CD4-positive, alpha-beta T cell treated with Interleukin-1 beta for 1 hour (primary cell): ENCODE measurements around the gene PNKD.
A peak's percentile ranks its signal among the peaks of the same experiment; 100 is the strongest.

Experiments used
- DNase-seq, 2 donors: peaks; one replicate each; pipeline ENCODE4 v3.0.0-alpha.2; 2020 to 2022

PNKD gene

DNA sequence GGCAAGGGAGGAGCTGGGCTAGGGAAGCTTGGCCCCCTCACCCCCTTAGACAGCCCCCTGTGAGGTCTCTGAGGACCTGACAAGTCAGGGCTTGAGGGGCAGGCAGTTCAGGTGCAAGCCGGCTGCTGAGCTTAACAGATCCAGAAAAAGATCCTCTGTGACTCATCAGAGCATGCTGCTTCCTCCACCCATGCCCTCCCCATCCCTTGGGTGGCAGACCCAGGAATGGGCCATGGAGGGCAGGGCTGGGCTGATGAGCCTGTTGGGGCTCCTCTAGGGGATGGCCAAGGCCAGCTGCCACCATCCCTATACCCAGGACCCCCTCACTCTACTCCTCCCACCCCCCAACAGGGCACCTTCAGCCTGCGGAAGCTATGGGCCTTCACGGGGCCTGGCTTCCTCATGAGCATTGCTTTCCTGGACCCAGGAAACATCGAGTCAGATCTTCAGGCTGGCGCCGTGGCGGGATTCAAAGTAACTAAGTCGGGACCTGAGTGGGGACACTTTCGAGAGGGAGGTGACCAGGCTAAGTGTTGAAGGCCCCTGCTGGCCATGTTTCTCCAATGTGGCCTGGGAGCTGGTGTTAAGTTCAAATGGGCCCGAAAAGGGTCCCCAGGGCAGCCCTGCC, 113.7 kb downstream of the PNKD start:
- peak in 1 of 2 donors; percentile 35 for DNase-seq

GRCh38 chr2:218384975-218385374, 114.7 kb downstream of the PNKD start:
- no peak for DNase-seq

GRCh38 chr2:218386505-218387368, 116.4 kb downstream of the PNKD start:
- no peak for DNase-seq

DNA sequence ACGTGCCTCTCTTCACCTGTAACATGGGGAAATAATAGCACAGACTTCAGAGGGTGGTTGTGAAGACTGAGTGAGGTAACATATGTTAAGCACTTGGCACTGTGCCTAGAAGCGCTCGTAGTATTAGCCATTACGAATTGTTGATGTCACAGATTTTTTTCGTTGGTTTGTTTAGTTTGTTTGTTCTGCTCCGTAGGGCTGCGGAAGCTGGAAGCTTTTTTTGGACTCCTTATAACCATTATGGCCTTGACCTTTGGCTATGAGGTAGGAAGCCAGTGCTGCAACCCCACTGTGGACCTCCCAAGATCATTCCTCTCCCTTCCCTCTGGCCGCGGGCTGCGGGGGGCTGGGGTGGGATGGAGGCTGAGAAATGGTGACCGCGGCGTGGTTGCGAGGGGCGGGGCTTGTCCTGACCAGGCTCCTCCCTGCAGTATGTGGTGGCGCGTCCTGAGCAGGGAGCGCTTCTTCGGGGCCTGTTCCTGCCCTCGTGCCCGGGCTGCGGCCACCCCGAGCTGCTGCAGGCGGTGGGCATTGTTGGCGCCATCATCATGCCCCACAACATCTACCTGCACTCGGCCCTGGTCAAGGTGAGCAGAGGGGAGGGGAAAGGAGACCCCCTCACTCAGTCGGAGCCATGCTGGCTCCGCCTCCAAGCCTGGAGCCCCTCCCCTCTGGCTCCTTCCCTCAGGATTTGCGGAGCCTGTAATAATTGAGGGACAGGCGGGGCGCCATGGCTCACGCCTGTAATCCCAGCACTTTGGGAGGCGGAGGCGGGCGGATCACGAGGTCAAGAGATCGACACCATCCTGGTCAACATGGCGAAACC, 117.3 kb downstream of the PNKD start:
- peak in 1 of 2 donors; percentile 48 for DNase-seq

DNA sequence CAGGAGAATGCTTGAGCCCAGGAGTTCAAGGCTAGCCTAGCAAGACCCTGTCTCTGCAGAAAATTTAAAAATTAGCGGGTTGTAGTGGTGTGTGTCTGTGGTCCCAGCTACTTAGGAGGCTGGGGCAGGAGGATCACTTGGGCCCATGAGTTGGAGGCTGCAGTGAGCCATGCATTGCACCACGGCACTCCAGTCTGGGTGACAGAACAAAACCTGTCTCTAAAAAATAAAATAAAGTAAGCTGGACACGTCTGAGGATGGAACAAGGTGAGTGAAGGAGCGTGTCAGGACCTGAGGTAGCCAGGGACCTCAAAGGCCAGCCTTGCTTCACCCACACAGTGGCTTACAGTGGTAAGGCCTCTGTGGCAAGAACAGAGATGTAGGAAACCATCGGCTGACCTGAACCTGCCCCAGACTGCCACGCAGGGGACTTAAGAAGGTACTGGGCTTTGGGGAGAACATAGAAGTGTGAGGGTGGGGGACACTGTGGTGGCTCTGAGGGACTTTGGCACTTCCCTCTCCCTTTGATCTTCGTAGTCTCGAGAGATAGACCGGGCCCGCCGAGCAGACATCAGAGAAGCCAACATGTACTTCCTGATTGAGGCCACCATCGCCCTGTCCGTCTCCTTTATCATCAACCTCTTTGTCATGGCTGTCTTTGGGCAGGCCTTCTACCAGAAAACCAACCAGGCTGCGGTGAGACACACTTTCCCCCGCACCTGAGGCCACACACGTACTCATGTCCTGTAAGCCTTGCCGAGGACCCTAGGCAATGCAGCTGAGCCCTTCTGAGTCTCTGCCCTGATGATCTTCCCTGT, 119.2 kb downstream of the PNKD start:
- no peak for DNase-seq

- no peak for DNase-seq
Measured at GRCh38 chr2:218391202-218391601, 120.9 kb downstream of the PNKD start.

DNA sequence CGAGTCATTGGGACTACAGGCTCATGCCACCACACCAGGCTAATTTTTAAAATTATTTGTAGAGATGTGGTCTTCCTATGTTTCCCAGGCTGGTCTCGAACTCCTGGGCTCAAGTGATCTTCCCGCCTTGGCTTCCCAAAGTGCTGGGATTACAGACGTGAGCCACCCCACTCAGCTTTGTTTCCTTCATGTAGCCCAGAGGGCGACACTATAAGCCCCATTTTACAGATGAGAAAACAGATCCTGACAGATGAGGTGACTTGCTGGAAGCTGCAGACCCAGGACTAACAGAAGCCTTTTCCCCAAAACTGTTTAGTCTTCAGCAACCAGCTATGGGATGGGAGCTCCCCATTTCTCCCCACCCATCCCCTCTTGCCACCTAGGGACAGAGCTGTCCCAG, 122.1 kb downstream of the PNKD start:
- DNase-seq, result no peak

DNA sequence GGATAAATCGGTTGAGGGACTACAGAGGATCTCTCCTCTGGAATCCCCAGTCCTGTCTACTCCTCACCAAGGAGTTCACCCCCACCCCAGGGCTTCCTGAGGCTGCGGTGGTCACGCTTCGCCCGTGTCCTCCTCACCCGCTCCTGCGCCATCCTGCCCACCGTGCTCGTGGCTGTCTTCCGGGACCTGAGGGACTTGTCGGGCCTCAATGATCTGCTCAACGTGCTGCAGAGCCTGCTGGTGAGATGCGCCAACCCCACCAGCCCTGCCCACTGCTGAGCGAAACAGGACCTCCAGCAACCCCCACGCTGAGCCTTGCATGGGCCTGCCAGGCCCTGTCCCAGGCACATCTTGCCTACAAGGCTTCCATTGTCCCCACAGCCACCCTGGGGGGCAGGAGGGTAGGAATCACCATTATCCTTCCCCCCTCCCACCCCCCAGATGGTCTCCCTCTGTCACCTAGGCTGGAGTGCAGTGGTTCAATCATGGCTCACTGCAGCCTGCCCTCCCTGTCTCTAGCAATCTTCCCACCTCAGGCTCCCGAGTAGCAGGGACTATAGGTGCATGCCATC, 122.7 kb downstream of the PNKD start:
- DNase-seq, result no peak

- peak; percentile 35 to 44 for DNase-seq
Measured at GRCh38 chr2:218393750-218394290, 123.5 kb downstream of the PNKD start.

GRCh38 chr2:218394298-218395089, 124.2 kb downstream of the PNKD start:
- no peak for DNase-seq

- no peak for DNase-seq
Measured at GRCh38 chr2:218395090-218395444, 124.7 kb downstream of the PNKD start.

GRCh38 chr2:218395456-218395825, 125.1 kb downstream of the PNKD start:
- no peak for DNase-seq

DNA sequence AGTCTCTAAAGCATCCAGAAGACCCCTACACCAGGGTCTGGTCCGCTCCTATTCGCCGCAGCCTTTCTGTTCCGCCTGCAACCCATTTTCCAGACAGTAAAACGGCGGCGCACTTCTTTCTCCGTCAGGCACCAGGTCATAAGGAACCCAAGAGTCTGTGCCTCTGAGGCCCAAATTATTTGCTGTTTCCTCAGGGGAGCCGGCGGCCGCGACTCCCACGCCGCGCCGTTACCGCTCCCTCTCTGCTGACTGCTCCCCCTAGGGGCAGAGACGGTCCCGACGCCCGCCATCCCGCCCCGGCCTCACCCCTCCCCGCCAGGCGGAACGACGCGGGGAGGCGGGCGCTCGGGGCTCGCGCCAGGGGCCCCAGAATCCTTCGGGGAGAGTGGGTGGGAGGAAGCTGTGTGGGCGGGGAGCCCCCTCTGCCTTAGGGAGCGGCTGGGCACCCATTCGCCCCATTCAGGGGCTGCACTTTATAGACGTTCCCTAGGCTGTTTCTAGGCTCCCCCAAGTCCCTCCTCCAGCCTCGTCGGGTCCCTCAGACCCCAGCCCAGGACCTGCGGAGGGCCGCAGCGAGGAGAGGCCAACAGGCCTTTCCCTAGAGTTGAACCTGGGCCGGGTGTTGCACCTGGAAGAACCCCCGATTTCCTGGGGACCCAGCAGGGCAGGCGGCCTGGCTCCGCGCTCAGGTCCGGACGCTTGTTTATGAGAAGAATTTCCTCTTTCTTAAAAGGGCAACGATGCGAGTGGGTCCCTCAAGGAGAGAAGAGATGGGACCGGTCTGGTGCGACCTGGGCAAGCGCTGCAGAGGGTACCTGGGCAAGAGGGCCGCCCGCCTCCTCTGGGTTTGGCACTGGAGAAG, 125.7 kb downstream of the PNKD start:
- DNase-seq, result peak; percentile 96
